ENCODE results near the gene LRRIQ1.

Gene LRRIQ1

DNA sequence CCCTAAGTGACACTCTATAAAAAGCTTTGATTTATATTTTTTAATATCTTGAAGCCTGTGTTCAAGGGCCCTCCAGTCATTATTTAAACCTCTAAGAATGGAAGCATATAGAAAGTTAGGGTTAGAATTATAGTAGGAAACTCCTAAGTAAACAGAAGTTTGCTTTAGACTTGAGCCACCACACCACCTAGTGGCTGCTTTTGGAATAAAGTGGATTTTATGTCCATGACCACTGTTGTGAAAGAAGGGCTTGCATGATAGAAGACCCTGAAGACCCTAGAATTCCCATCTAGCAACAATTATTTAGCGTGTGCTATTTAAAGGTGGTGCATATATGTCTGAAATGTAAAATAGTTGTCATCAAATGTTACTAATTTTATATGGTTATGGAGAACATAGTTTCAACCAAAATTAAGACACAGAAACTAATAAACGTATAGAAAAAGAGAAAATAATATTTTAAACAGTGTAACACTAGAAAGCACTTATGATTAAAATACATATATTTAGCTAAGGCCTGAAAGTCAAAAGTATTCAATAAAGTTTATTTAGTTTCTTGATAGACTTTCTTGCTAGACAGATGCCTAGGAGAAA is 21.3 kb downstream of the LRRIQ1 start:
- in situ Hi-C loops (cut with MboI; ENCODE audit: low sequenced_read_pairs), result no loop called here

DNA sequence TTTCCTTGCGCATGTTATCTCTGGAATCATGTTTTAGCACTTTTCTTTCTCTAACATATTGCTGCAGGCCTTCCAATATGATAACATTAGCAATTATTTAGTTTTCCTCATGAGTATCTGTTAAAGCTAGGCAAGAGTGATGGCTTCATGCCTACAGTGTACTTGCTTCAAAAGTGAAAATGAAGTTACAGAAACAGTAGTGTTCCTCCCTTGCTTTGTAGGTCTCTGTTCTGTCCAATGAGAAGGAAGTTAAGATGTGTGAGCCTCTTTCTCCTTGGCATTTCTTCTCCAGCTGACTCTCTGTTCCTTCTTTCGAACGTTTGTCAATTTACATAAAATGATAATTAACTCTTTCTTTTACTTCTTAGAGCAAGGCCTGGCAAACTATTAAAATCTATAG is 22.2 kb downstream of the LRRIQ1 start:
- in situ Hi-C loops (cut with MboI; ENCODE audit: low sequenced_read_pairs), result no loop called here

GRCh38 chr12:85059594-85059993 is 23.4 kb downstream of the LRRIQ1 start:
- in situ Hi-C loops (cut with MboI; ENCODE audit: low sequenced_read_pairs), result no loop called here

DNA sequence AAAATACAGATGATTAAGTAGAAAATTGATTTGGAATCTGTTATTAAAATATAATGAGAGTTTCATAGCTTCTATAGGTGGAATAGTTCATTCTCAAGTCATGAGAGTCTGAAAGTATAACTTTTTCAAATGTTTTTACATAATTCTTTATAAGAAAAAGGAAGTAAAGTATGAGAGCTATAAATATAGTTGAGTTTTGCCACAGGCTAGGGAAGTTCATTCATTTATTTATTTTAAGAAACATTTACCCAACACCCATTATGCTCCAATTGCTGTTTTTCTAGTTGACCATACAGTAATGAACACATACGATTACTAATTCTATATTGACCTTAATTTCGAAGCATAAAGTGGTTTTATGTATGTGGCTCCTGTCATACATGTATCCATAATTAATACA is 24.8 kb downstream of the LRRIQ1 start:
- in situ Hi-C loops (cut with MboI; ENCODE audit: low sequenced_read_pairs), result no loop called here

GRCh38 chr12:85065837-85066482 is 29.8 kb downstream of the LRRIQ1 start:
- in situ Hi-C loops (cut with MboI; ENCODE audit: low sequenced_read_pairs), result no loop called here

GRCh38 chr12:85072826-85073225 is 36.7 kb downstream of the LRRIQ1 start:
- in situ Hi-C loops (cut with MboI; ENCODE audit: low sequenced_read_pairs), result no loop called here

DNA sequence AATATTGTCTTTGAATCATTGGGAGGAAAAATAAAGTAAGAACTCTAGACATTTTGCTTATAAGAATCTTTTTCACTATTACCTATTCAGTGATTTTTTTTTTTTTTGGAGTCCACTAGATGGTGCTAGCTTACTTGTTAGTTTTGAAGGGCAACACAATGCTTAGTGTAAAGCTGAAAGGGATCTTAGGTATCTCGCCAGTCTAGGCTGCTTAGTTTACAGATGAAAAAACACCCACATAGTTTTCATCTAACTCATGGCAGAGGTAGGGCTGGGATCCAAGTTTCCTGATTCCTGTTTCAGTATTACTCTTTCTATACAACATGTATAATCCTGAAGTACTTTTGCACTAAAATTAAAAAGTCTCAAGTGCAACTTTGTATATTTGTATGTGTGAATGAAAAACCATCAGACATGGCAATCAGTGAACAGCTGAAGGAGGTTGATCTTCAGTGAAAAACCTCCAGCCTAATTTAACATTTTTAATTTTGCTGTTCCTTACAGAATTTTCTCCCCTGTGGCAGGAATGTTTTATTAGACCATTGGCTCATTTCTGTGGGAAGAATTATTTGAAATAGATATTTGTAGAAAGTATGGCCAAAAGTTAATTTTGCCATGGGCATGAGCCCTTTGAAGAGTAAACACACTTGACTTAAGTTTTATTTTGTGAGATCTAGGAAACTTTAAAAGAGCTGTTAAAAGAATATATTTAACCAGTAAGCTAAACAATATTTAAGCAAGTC is 40.7 kb downstream of the LRRIQ1 start:
- in situ Hi-C loops (cut with MboI; ENCODE audit: low sequenced_read_pairs), result no loop called here

DNA sequence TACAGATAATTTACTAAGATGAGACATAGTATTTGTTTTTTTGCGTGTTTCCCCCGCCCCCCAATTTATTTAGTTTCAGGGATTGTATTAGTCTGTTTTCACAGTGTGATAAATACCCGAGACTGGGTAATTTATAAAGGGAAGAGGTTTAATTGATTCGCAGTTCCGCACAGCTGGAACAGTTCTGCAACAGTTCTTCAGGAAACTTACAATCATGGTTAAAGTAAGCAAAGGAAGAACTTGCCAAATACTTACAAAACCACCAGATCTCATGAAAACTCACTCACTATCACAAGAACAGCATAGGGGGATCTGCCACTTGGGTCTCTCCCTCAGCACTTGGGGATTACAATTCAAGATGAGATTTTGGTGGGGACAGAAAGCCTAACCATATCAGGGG is 48.9 kb downstream of the LRRIQ1 start:
- in situ Hi-C loops (cut with MboI; ENCODE audit: low sequenced_read_pairs), result no loop called here

DNA sequence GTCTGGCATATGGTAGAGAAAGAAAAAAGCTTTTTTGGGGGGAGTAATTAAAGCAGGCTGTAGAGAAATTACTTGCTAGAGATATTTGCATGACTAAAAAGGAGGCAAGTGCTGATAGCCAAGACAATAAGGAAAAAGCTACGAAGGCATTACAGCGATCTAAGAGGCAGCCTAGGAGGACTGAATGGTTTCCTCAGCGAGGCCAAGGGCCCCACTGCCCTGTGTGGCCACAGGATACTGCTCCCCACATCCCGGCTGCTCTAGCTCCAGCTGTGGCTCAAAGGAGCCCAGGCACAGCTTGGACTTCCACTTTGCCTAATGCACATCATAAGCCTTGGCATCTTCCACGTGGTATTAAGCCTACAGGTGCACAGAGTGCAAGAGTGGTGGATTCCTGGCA is 53.6 kb downstream of the LRRIQ1 start:
- in situ Hi-C loops (cut with MboI; ENCODE audit: low sequenced_read_pairs), result no loop called here

DNA sequence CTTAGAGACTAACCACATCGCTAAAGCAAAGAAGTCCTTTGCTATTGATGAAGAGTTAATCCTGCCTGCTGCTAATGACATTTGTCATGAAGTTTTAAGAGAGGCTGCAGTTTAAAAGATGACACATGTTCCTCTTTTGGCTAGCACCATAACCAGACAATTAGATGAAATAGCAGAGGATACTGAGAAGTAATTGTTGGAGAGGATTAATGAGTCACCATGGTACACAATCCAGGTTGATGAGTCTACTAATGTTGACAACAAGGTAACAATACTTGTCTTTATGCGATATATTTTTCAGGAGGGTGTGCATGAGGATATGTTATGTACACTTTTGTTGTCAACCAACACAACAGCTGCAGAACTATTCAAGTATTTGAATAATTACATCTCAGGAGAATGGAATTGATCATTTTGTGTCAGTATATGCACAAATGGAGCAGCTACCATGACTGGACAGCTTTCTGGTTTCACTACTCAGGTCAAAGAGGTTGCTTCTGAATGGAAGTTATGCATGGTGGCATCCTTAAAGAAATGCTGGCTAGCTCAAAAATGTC is 56.7 kb downstream of the LRRIQ1 start:
- in situ Hi-C loops (cut with MboI; ENCODE audit: low sequenced_read_pairs), result no loop called here

GRCh38 chr12:85095501-85095900 is 59.4 kb downstream of the LRRIQ1 start:
- in situ Hi-C loops (cut with MboI; ENCODE audit: low sequenced_read_pairs), result no loop called here

GRCh38 chr12:85130646-85131045 is 94.5 kb downstream of the LRRIQ1 start:
- in situ Hi-C loops (cut with MboI; ENCODE audit: low sequenced_read_pairs), result no loop called here

DNA sequence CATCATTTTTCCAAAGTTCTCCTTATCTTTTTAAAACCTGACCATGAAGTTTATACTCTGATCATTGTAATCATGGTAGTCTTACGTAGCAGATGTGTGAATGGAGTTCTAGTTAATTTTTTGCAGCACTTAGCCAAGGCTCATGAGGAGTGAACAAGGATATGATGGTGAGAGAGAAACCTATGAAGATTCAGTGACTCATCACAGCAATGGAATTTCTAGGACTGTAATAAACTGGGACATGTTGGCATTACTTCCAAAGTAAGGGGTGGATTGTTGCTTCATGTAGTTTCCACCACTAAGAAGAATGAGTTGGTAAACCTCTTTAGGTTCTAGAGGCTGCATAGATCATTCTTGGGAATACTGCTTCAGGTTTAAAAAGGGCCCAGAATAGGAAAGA is 102.7 kb downstream of the LRRIQ1 start:
- in situ Hi-C loops (cut with MboI; ENCODE audit: low sequenced_read_pairs), result no loop called here

DNA sequence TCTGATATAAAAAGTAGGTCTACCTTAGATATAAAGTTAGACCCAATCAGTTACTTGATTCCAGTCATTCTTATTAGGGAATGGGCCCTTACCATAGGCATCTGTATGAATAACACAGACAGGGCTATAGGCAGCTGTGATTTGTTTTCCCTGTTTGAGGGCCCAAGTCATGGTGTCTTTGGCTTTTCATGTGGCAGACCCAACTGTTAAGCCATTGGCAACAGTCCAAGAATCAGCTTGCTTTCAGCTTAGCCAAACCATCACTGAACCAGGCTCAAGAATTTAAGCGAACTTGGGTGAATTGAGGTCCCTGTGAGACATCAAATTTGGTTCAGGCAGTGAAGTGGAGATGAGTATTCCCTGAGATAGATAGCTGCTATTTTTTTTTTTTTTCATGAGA is 111.2 kb downstream of the LRRIQ1 start:
- in situ Hi-C loops (cut with MboI; ENCODE audit: low sequenced_read_pairs), result no loop called here

GRCh38 chr12:85152311-85152729 is 116.2 kb downstream of the LRRIQ1 start:
- in situ Hi-C loops (cut with MboI; ENCODE audit: low sequenced_read_pairs), result no loop called here

DNA sequence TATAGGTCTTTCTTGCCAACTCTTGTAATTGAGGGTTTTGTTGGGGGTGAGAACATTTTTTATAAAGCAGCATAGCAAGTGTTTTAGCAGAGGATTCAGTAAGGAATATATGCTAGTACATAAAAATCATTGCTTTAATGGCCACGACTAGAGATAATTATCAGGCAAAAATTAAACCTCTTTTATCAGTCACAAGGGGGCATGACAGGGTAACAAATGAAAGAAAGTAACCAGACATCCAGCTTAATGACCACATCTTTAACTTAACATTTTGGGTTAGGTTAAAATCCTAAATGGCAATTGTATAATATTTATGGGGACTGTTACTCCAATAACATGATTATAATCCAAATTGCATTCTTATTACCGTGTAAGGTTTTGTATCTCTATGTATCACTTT is 119.6 kb downstream of the LRRIQ1 start:
- in situ Hi-C loops (cut with MboI; ENCODE audit: low sequenced_read_pairs), result no loop called here

DNA sequence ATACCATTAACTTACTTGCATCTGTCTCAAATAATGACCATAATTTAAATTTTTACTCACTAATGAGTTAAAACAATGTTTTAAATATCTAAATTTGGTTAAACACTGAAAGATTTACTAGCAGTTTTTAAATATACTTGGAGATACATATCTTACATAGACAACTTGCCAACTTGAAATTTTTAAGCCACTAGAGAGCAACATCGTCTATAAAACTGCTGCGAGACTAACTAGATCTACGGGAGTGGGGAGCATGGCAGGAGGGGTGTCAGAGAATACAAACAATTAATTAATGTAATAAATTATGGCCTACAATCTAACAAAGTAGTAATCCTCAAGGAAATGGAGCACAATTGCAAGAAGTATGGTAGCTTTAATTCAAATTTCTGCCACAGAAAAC is 120.4 kb downstream of the LRRIQ1 start:
- in situ Hi-C loops (cut with MboI; ENCODE audit: low sequenced_read_pairs), result no loop called here

DNA sequence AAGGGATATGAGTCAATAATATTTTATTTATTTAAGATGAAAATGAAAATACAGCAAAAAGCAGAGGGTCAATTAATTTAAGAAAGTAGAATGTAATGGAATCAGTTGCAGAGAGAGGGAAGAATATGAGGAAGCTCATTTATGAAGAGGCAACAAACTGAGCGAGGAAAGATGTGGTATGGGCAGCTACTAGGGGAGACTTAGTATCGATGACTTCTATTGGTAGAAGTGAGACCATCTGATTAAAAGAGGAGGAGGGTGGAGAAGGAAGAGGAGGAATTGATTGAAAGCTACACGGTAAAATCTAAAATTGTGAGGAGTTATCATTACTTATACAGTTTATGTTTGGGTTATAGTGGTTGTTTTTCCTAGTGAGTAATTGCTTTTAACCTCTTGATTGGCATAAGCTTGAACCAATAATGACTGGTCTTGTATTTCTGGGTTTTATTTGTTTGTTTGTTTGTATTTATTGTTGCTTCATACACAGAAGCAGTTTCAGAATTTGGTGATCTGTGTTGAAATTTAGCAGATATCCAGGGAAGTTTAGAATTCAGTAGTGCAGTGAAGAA is 121.0 kb downstream of the LRRIQ1 start:
- in situ Hi-C loops (cut with MboI; ENCODE audit: low sequenced_read_pairs), result no loop called here

- in situ Hi-C loops (cut with MboI; ENCODE audit: low sequenced_read_pairs), result no loop called here
Observed at GRCh38 chr12:85163752-85164321, 127.7 kb downstream of the LRRIQ1 start.

- in situ Hi-C loops (cut with MboI; ENCODE audit: low sequenced_read_pairs), result no loop called here
Observed at GRCh38 chr12:85179680-85180270, 143.6 kb downstream of the LRRIQ1 start.

DNA sequence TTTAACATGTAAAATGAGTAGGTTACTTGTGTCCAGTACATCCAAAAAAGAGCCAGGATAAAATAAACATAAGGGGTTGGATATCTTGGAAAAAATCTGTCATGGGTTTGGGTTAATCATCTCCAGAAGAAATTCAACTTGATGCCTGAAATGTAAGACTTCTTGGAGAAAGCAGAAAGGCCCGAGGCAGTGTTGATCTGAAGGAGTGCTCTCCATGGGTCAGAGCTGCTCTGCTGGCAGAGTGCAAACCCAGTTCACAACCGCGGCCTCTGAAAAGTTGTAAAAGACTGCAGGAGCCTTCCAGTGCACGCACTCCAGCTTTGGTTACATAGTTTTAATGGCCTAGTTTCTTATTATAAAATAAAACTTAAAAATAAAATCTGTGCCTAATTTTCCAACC is 146.5 kb downstream of the LRRIQ1 start:
- in situ Hi-C loops (cut with MboI; ENCODE audit: low sequenced_read_pairs), result no loop called here

All from HL-60/S4 treated with retinoic acid at 250 ng/mL for 4 days and 3 days (cell line).